H1 (cell line): ENCODE data around the gene RGP1. TPM values are rescaled to one million over a fixed set of nuclear protein-coding genes. Genes with fewer than 3 reads are reported as not detected.

Experiments used
- CTCF ChIA-PET: fragments of 300-600 bp; sonication (Branson Sonifier 250); formaldehyde crosslinking; loops from one replicate; lab custom pipeline; 2021; ENCODE audit not compliant: partially characterized antibody; lab: Charles Lee
- POLR2A ChIA-PET: fragments of 300-600 bp; sonication (Branson Sonifier 250); formaldehyde crosslinking; loops from one replicate; lab custom pipeline; 2021; ENCODE audit warnings: inconsistent platforms; ENCODE audit not compliant: partially characterized antibody; lab: Charles Lee
- DNase-seq, 2 experiments: peaks; one replicate each; pipeline versions ENCODE4 v3.0.0 to v3.0.0-alpha.2; 2010 to 2022; ENCODE audit warnings: low spot score in 2 of 2, low read depth in 1 of 2, mixed read lengths in 1 of 2
- FAIRE-seq: peaks from 2 replicates; lab custom pipeline; 2011; peaks lifted over from hg19 to GRCh38; lab: Jason Lieb, UNC
- H2AFZ ChIP-seq: 2 replicates; pipeline ENCODE4 v1.8.1; 2012; ENCODE audit warnings: low read length, inconsistent platforms
- H2AK5ac ChIP-seq: 2 replicates; pipeline ENCODE4 v1.6.1; 2013; ENCODE audit warnings: low read depth, low read length
- H2BK120ac ChIP-seq: replicated peaks from 2 replicates; pipeline ENCODE3; 2013; ENCODE audit warnings: low read depth, low read length, inconsistent platforms
- H2BK12ac ChIP-seq: 2 replicates; pipeline ENCODE4 v1.6.1; 2013; ENCODE audit warnings: low read depth, low read length
- H2BK15ac ChIP-seq: 2 replicates; pipeline ENCODE4 v1.6.1; 2013; ENCODE audit warnings: low read length
- H2BK20ac ChIP-seq: 2 replicates; pipeline ENCODE4 v1.6.1; 2013; ENCODE audit warnings: low read length
- H2BK5ac ChIP-seq: 2 replicates; pipeline ENCODE4 v1.6.1; 2013; ENCODE audit warnings: low read depth, low read length
- H3K14ac ChIP-seq: 2 replicates; pipeline ENCODE4 v1.6.1; 2013; ENCODE audit warnings: inconsistent platforms; ENCODE audit not compliant: insufficient read length
- H3K18ac ChIP-seq: 2 replicates; pipeline ENCODE4 v1.6.1; 2013; ENCODE audit warnings: low read length; ENCODE audit errors: extremely low read depth
- H3K23ac ChIP-seq: 2 replicates; pipeline ENCODE4 v1.6.1; 2013; ENCODE audit warnings: inconsistent platforms; ENCODE audit not compliant: insufficient read length
- H3K23me2 ChIP-seq: 2 replicates; pipeline ENCODE4 v1.6.1; 2013; ENCODE audit warnings: low read depth, low read length
- H3K27ac ChIP-seq: 2 replicates; pipeline ENCODE4 v1.6.1; 2011; ENCODE audit warnings: low read depth, low read length, inconsistent platforms
- H3K27me3 ChIP-seq, 4 experiments: replicated peaks in 1 of 4; 1 replicate in 1 of 4; 2 replicates in 3 of 4; pipeline versions ENCODE4 v1.6.1 to v1.8.1; 2011 to 2013; ENCODE audit warnings: low read length in 3 of 4, mild to moderate bottlenecking in 3 of 4, inconsistent platforms in 2 of 4, mixed read lengths in 2 of 4, moderate library complexity in 1 of 4; ENCODE audit not compliant: control insufficient read depth in 3 of 4, insufficient read depth in 3 of 4; ENCODE audit errors: extremely low read depth in 1 of 4
- H3K36me3 ChIP-seq, 4 experiments: 2 replicates each; pipeline versions ENCODE4 v1.6.1 to v1.8.1; 2011 to 2013; ENCODE audit warnings: mild to moderate bottlenecking in 4 of 4, low read length in 3 of 4, moderate library complexity in 2 of 4, control low read depth in 1 of 4, inconsistent platforms in 1 of 4; ENCODE audit not compliant: insufficient read depth in 4 of 4, control insufficient read depth in 2 of 4
- H3K4ac ChIP-seq: replicated peaks from 2 replicates; pipeline ENCODE3; 2013; ENCODE audit warnings: low read length, low read depth, mixed read lengths, inconsistent platforms; ENCODE audit not compliant: insufficient read length
- H3K4me1 ChIP-seq, 4 experiments: replicated peaks in 1 of 4; 1 replicate in 1 of 4; 2 replicates in 3 of 4; pipeline versions ENCODE4 v1.6.1 to v1.8.1; 2011 to 2013; ENCODE audit warnings: low read length in 3 of 4, inconsistent platforms in 2 of 4, mixed read lengths in 1 of 4; ENCODE audit not compliant: insufficient read depth in 4 of 4, control insufficient read depth in 3 of 4
- H3K4me2 ChIP-seq, 2 experiments: 2 replicates each; pipeline versions ENCODE4 v1.6.1 to v1.8.1; 2011 to 2013; ENCODE audit warnings: low read depth in 2 of 2, low read length in 2 of 2, control low read depth in 1 of 2, inconsistent platforms in 1 of 2, mild to moderate bottlenecking in 1 of 2; ENCODE audit not compliant: insufficient read depth in 1 of 2
- H3K4me3 ChIP-seq, 4 experiments: fragments of 200-600, 300-600 bp in 1 of 4; sonication (generic), shearing (Covaris generic), sonication (Bioruptor Twin) in 1 of 4; 2 replicates each; pipeline versions ENCODE4 v1.5.1 to v1.8.1; 2011 to 2016; ENCODE audit warnings: low read length in 4 of 4, low read depth in 3 of 4, control low read depth in 2 of 4, inconsistent platforms in 2 of 4, mild to moderate bottlenecking in 2 of 4, mixed read lengths in 1 of 4, moderate library complexity in 1 of 4; ENCODE audit not compliant: insufficient read depth in 2 of 4; ENCODE audit errors: extremely low read depth in 1 of 4
- H3K56ac ChIP-seq: replicated peaks from 2 replicates; pipeline ENCODE3; 2013; ENCODE audit warnings: low read depth, mild to moderate bottlenecking, mixed read lengths, low read length, inconsistent platforms; ENCODE audit not compliant: insufficient read length
- H3K79me1 ChIP-seq: 2 replicates; pipeline ENCODE4 v1.6.1; 2013; ENCODE audit warnings: low read depth, low read length, control low read depth
- H3K79me2 ChIP-seq, 2 experiments: 2 replicates each; pipeline versions ENCODE4 v1.6.1 to v1.8.1; 2012 to 2013; ENCODE audit warnings: low read length in 2 of 2, mild to moderate bottlenecking in 2 of 2, inconsistent platforms in 1 of 2; ENCODE audit not compliant: insufficient read depth in 2 of 2, control insufficient read depth in 1 of 2
- H3K9ac ChIP-seq, 4 experiments: replicated peaks in 1 of 4; 1 replicate in 1 of 4; 2 replicates in 3 of 4; pipeline versions ENCODE4 v1.6.1 to v1.8.1; 2011 to 2013; ENCODE audit warnings: low read depth in 3 of 4, low read length in 3 of 4, control low read depth in 2 of 4, mild to moderate bottlenecking in 2 of 4, moderate library complexity in 2 of 4, inconsistent platforms in 1 of 4; ENCODE audit errors: extremely low read depth in 1 of 4
- H3K9me3 ChIP-seq, 2 experiments: 2 replicates each; pipeline versions ENCODE4 v1.6.1 to v1.8.1; 2012 to 2013; ENCODE audit warnings: mild to moderate bottlenecking in 2 of 2, moderate library complexity in 2 of 2, control low read depth in 1 of 2, inconsistent platforms in 1 of 2, low read depth in 1 of 2, low read length in 1 of 2, mixed read lengths in 1 of 2; ENCODE audit not compliant: insufficient read depth in 2 of 2
- H4K20me1 ChIP-seq, 2 experiments: replicated peaks in 1 of 2; 2 replicates each; pipeline versions ENCODE3 to v1.8.1; 2011 to 2013; ENCODE audit warnings: inconsistent platforms in 2 of 2, low read length in 2 of 2, mild to moderate bottlenecking in 1 of 2; ENCODE audit not compliant: insufficient read depth in 2 of 2, control insufficient read depth in 1 of 2
- H4K5ac ChIP-seq: 2 replicates; pipeline ENCODE4 v1.6.1; 2013; ENCODE audit warnings: low read length, low read depth, mixed read lengths, inconsistent platforms; ENCODE audit not compliant: insufficient read length
- H4K8ac ChIP-seq: 2 replicates; pipeline ENCODE4 v1.8.0; 2013; ENCODE audit warnings: mild to moderate bottlenecking, moderate library complexity, low read length, inconsistent platforms; ENCODE audit not compliant: insufficient read depth; ENCODE audit errors: extremely low read depth
- H4K91ac ChIP-seq: replicated peaks from 2 replicates; pipeline ENCODE3; 2013; ENCODE audit warnings: low read length, mixed read lengths, inconsistent platforms; ENCODE audit not compliant: insufficient read length
- CBX8 ChIP-seq: fragments of 300-800, 300-1000 bp; sonication (generic); IDR thresholded peaks from 2 replicates; pipeline ENCODE4 v1.7.1; 2016; ENCODE audit warnings: low read depth, low read length, borderline replicate concordance
- CREB1 ChIP-seq: IDR thresholded peaks from 2 replicates; pipeline ENCODE4 v1.6.1; 2012; ENCODE audit warnings: inconsistent platforms
- CTBP2 ChIP-seq: IDR thresholded peaks from 2 replicates; pipeline ENCODE4 v1.7.0; 2011; ENCODE audit warnings: borderline replicate concordance, mild to moderate bottlenecking, moderate library complexity, mixed read lengths, low read length; ENCODE audit not compliant: insufficient read depth, insufficient read length
- EP300 ChIP-seq, 2 experiments: IDR thresholded peaks; 1 replicate in 1 of 2; 2 replicates in 1 of 2; pipeline ENCODE4 v1.6.1; 2011 to 2012; ENCODE audit warnings: low read depth in 2 of 2, low read length in 2 of 2, mild to moderate bottlenecking in 2 of 2, borderline replicate concordance in 1 of 2, inconsistent platforms in 1 of 2, moderate library complexity in 1 of 2
- GTF2F1 ChIP-seq: IDR thresholded peaks from 2 replicates; pipeline ENCODE4 v1.6.1; 2012; ENCODE audit warnings: low read depth, low read length, improper control_type of control experiment, borderline replicate concordance
- SIN3A ChIP-seq, 2 experiments: IDR thresholded peaks in 1 of 2; conservative IDR thresholded peaks in 1 of 2; 2 replicates each; pipeline ENCODE4 v1.6.1; 2011 to 2012; ENCODE audit warnings: low read length in 2 of 2, improper control_type of control experiment in 1 of 2, low read depth in 1 of 2, mild to moderate bottlenecking in 1 of 2
- SIRT6 ChIP-seq: IDR thresholded peaks from one replicate; pipeline ENCODE4 v1.7.1; 2012; ENCODE audit warnings: low read length, inconsistent platforms
- SP4 ChIP-seq: IDR thresholded peaks from 2 replicates; pipeline ENCODE4 v1.6.1; 2012; ENCODE audit warnings: low read length, inconsistent platforms
- TEAD4 ChIP-seq: IDR thresholded peaks from 2 replicates; pipeline ENCODE4 v1.6.1; 2012; ENCODE audit warnings: low read depth, low read length, inconsistent platforms, mixed read lengths
- polyA plus RNA-seq, 7 experiments: library from polyadenylated mRNA; depleted of rRNA in 3 of 7; stranded (reverse) in 5 of 7; unstranded in 2 of 7; fragments of >200 nt in 5 of 7; fragments of 200-250 nt in 2 of 7; gene quantifications; 1 replicate in 5 of 7; 2 replicates in 1 of 7; 4 replicates in 1 of 7; pipeline versions ENCODE4 v1.2.1 to v1.2.3, GENCODE V29; 2011 to 2013; ENCODE audit warnings: missing spikeins in 2 of 7, mixed read lengths in 2 of 7
- total RNA-seq: library from RNA; stranded (reverse); fragmentation: NEBNext Ultra II Directional; extraction: Animal tissue kit (Norgen Biotek cat#: 25700); gene quantifications from 2 replicates; pipeline ENCODE4 v1.2.1, GENCODE V29; 2021

The RGP1 gene
- total and polyA plus RNA-seq, 2 of the 8 experiments (the other 6 are each of a cell fraction or from before 2014, with no cell fraction given), result 11.8 to 22.7 TPM

- CTCF ChIA-PET, result interaction anchor here (1.2 to 2.3 kb wide), 7 partner anchors 10 to 107 kb away, joined by 3 to 12 read pairs (median 5); partner anchors contain the start of gene HINT2
- Histone ChIP-seq H3K23me2 (peaks cover 5% of the 10 kb centered on the region; the same call in 1 of the 2 replicates), H3K9ac (no peak overlapping the region), H2AK5ac (no peak overlapping the region), H3K4me1 (peaks cover 0 to 6% (median 4%) of the 10 kb centered on the region in 4 experiments; a peak in 5 of 7 replicates), H4K5ac (no peak overlapping the region), H3K27ac (no peak overlapping the region), H3K4me3 (no peak overlapping the region), H3K4me2 (no peak overlapping the region), H3K79me2 (no peaks in the 10 kb centered on the region), H2BK120ac (no peak overlapping the region), H3K14ac (no peak overlapping the region), H2BK12ac (no peak overlapping the region), H4K20me1 (peaks cover 0 to 2% of the 10 kb centered on the region in 2 experiments), H3K18ac (no peak overlapping the region), H3K27me3 (peaks cover 0 to 7% (median 0%) of the 10 kb centered on the region in 4 experiments; a peak in 4 of 7 replicates), H4K8ac (no peak overlapping the region), H3K23ac (no peak overlapping the region), H2BK5ac (no peak overlapping the region), H3K56ac (no peak overlapping the region), H3K9me3 (no peaks in the 10 kb centered on the region), H3K4ac (no peak overlapping the region), H2BK15ac (no peak overlapping the region), H2BK20ac (no peak overlapping the region), H3K79me1 (no peaks in the 10 kb centered on the region), H3K36me3 (peaks cover 0 to 4% (median 0%) of the 10 kb centered on the region in 4 experiments; a peak in 2 of 8 replicates), H4K91ac (no peak overlapping the region), H2AFZ (no peak overlapping the region)
- FAIRE-seq (no peak), DNase-seq (no peak)
- POLR2A ChIA-PET, result no interaction called here
- TF ChIP-seq CTBP2 (no peak), SIN3A (conservative IDR thresholded peaks at IDR 0.05 in 1 of 2, IDR thresholded peaks at IDR 0.05 in 1 of 2; ENCODE audit: low read depth in 1 of 2, low read length in 2 of 2) (no peak), CBX8 (no peak), CREB1 (no peak), EP300 (IDR thresholded peaks at IDR 0.05; ENCODE audit: borderline replicate concordance in 1 of 2, low read depth in 2 of 2, low read length in 2 of 2) (no peak), TEAD4 (no peak), GTF2F1 (no peak), SP4 (no peak), SIRT6 (no peak)
Measured at GRCh38 chr9:35795695-35796094, 46.6 kb downstream of the RGP1 start.
